ENCODE measurements around the gene ZNF778. TPM values are rescaled to one million over a fixed set of nuclear protein-coding genes. Genes with fewer than 3 reads are reported as not detected.

The ZNF778 gene
- total and polyA plus RNA-seq, 2 of the 13 experiments (the other 11 are each of a cell fraction or from before 2014, with no cell fraction given), result 3.8 to 7.2 TPM

GRCh38 chr16:89210165-89210903 lies 7.2 kb upstream of the ZNF778 start (continued):
- no peak for TF ChIP-seq TFE3 (CRISPR knock-in tag; IDR thresholded peaks at IDR 0.05)

GRCh38 chr16:89210904-89211515 lies 6.5 kb upstream of the ZNF778 start:
- Histone ChIP-seq H3K4me3 (replicated peaks in 1 of 3; ENCODE audit: insufficient read depth in 1 of 3, low read depth in 2 of 3, low read length in 3 of 3) (no peak overlapping the region), H3K36me3 (replicated peaks in 1 of 2; ENCODE audit: control insufficient read depth in 1 of 2, insufficient read depth in 2 of 2, low read length in 2 of 2) (no peaks in the 10 kb centered on the region), H3K27ac (ENCODE audit: extremely low read length, insufficient read depth, low read length) (no peak overlapping the region), H3K4me1 (ENCODE audit: insufficient read depth, low read length) (no peaks in the 10 kb centered on the region), H3K79me2 (ENCODE audit: insufficient read depth, low read length) (no peaks in the 10 kb centered on the region), H4K20me1 (ENCODE audit: insufficient read depth, low read length) (no peaks in the 10 kb centered on the region), H3K27me3 (ENCODE audit: control insufficient read depth in 1 of 2, insufficient read depth in 2 of 2, low read length in 2 of 2) (no peaks in the 10 kb centered on the region), H3K9ac (ENCODE audit: insufficient read depth, low read depth, low read length) (no peak overlapping the region), H3K9me3 (ENCODE audit: low read length) (no peaks in the 10 kb centered on the region), H2AFZ (ENCODE audit: low read length) (no peak overlapping the region), H3K4me2 (ENCODE audit: low read depth, low read length) (no peak overlapping the region)
- WGBS (ENCODE audit: low lambda C conversion rate), result 78% methylated on average over 14 of the region's 15 CpGs
- in situ Hi-C loops (cut with HindIII; ENCODE audit: extremely low pct_ligation_motif_present, low pct_unique_long_range_greater_than_20kb) (no loop called here), intact Hi-C loops (cut with micrococcal nuclease; ENCODE audit: unreplicated experiment) (no loop called here)
- CTCF ChIA-PET (ENCODE audit: low intra/inter-chr PET ratio, low total read pairs), result no interaction called here
- ATAC-seq (no peak; the same call in 2 of the 3 replicates), DNase-seq (ENCODE audit: low spot score) (no peak), FAIRE-seq (no peak)
- BruUV-seq (replicated peaks), result no TSS peak
- POLR2A ChIA-PET, result no interaction called here
- TF ChIP-seq CC2D1A (CRISPR knock-in tag; IDR thresholded peaks at IDR 0.05), result no peak
- TF ChIP-seq ZNF407 (CRISPR knock-in tag; IDR thresholded peaks at IDR 0.05; ENCODE audit: not compliant biosample characterization), result no peak
- no peak for TF ChIP-seq FOXA1 (IDR thresholded peaks at IDR 0.05)
- TF ChIP-seq FOXA1 (CRISPR knock-in tag; IDR thresholded peaks at IDR 0.05), result no peak
- TF ChIP-seq GMEB2 (CRISPR knock-in tag; IDR thresholded peaks at IDR 0.05; ENCODE audit: low read depth), result no peak
- TF ChIP-seq ZNF552 (CRISPR knock-in tag; IDR thresholded peaks at IDR 0.05; ENCODE audit: borderline replicate concordance), result no peak
- TF ChIP-seq SMAD1 (CRISPR knock-in tag; IDR thresholded peaks at IDR 0.05; ENCODE audit: borderline replicate concordance, low read depth), result no peak
- TF ChIP-seq ZNF724P (CRISPR knock-in tag; IDR thresholded peaks at IDR 0.05; ENCODE audit: borderline replicate concordance), result no peak
- no peak for TF ChIP-seq FOSL2 (CRISPR knock-in tag; IDR thresholded peaks at IDR 0.05)
- TF ChIP-seq NBN (conservative IDR thresholded peaks at IDR 0.05), result no peak

Measured in HepG2 (cell line).